GDM1 (cell line): ENCODE data around the gene GALK1.
A peak's percentile ranks its signal among the peaks of the same experiment; 100 is the strongest.
"Not testable (repeated sequence)": the region's sequence is repeated elsewhere in the genome, so short reads cannot be mapped to it uniquely, and the experiment has no call there.

Source experiments
- DNase-seq: peaks from one replicate; lab custom pipeline; 2025; lab: John Stamatoyannopoulos, UW

Gene GALK1

DNA sequence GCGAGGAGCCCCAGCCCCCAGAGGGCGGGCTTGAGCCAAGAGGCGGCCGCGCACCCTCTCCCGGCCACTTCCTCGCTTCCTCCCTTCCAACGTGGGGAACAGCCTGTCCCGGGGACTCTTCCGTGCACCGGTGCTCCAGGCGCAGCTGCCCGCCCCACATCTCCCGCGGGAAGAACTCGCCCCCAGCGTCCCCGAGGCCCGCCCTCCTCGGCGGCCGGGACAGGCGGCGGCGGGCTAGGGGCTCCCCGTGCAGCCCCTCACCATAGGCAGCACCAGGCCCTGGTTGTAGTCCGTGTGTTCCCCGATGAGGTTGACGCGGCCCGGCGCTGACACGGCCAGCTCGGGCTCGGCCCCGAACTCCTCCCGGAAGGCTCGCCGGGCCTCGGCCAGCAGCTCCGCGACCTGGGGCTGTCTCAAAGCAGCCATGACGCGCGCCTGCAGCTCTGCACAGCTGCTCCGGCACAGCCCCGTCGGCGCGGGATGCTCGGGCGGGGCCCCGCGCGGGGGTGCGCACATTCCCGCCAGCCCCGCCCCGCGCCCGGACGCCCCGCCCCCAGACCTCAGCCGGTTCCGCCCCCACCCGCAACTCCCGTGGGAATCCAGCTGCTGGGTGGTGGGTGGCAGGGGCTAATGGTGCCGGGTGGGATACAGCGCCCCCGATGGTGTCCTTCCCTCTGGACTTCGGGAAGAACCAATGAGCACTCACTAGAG is at the start of gene GALK1:
Gene GALK1, minus strand, starts transcription at position 482 of the 711 bp plus-strand sequence. Its CDS starts 56 bp downstream, at position 426.
- peak; percentile 65 for DNase-seq

DNA sequence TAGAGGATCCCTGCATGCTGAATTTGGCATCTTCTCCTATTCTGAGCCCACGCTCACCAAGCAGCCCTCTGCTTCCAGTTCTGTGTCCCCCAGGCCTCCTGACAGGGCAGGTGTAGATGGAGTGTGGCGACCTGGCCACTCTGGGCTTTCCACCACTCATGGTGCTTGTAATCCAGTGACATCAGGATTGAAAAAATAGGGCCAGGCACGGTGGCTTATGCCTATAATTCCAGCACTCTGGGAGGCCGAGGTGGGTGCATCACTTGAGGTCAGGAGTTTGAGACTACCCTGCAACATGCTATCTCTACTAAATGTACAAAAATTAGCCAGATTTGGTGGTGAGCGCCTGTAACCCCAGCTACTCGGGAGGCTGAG is 49.0 kb upstream of the GALK1 start:
- DNase-seq = no peak

GRCh38 chr17:75813081-75814020 is 48.4 kb upstream of the GALK1 start:
- no peak for DNase-seq

DNA sequence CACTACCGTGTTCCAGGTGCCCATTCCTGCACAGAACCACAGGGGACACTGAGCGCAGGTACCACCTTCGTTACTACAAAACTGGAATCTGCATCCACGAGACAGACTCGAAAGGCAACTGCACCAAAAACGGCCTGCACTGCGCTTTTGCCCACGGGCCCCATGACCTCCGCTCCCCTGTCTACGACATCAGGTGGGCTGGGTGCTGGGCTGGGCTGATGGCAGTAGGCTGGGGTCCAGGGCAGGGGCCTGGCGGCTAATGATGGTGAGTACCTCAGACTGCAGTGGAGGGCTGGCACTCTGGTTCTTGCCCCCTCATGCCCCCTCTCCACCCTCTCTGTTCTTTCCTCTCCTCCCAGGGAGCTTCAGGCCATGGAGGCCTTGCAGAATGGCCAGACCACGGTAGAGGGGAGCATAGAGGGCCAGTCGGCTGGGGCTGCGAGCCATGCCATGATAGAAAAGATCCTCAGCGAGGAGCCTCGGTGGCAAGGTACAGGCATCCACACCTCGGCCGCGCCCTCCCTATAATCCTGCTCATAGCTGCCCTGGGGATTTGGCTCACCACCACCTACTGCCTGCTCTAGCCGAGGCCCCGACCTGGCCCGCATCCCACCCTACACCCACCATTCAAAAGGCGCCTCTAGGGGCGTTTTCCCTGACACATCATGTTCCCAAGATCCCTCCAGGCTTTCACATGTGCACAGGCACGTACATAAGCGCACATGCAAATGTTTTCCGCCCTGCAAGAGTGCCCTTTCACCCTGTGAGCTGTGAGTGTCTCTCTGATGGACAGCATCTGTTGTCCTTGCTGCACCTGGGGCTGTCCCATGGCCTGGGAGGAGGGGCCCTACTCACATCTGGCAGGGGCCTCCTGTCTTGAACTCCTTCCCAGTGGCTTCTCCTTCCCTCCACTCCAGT is 47.4 kb upstream of the GALK1 start:
- no peak for DNase-seq

GRCh38 chr17:75811174-75811573 is 46.2 kb upstream of the GALK1 start:
- DNase-seq = no peak

GRCh38 chr17:75810756-75811155 is 45.8 kb upstream of the GALK1 start:
- DNase-seq = not testable (repeated sequence)

- no peak for DNase-seq
Observed at GRCh38 chr17:75810216-75810615, 45.2 kb upstream of the GALK1 start.

- DNase-seq = no peak
Observed at GRCh38 chr17:75809631-75810111, 44.7 kb upstream of the GALK1 start.

- no peak for DNase-seq
Observed at GRCh38 chr17:75808905-75809621, 44.1 kb upstream of the GALK1 start.

- no peak for DNase-seq
Observed at GRCh38 chr17:75808549-75808904, 43.5 kb upstream of the GALK1 start.

DNA sequence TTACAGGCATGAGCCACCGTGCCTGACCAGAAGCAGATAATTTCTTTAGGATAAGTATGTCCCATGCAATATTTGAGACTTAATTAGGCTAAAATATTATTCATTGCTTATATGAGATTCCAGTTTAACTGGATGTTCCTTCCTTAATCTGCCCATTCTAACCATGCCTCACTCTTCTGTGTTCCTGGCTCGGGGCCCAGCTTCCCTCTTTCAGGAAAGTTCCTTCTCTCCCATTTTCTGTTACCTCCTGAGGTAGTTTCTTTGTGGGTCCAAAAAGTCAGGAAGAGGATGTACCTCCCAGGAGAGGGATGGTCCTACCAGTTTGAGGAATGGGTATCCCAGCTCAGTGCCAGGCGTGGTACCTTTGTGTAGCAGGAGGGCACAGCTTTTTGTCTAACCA is 42.9 kb upstream of the GALK1 start:
- DNase-seq = no peak

GRCh38 chr17:75806822-75807500 is 42.0 kb upstream of the GALK1 start:
- no peak for DNase-seq

DNA sequence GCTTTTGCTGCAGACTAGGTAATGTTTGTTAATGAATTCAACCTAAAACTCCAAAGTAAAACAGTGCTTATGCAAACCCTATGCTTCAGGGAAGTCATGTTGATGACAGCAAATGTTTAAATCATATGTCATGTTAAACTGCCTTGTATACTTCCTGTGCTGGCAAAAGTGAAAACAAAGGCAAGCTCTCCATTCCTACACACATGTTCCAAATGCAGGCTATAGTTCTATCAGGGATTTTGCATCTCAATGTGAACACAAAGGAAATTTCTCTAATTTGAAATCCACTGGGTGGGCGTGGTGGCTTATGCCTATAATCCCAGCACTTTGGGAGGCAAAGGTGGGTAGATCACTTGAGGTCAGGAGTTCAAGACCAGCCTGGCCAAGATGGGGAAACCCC is 38.9 kb upstream of the GALK1 start:
- no peak for DNase-seq

GRCh38 chr17:75799402-75799801 is 34.4 kb upstream of the GALK1 start:
- DNase-seq = no peak

DNA sequence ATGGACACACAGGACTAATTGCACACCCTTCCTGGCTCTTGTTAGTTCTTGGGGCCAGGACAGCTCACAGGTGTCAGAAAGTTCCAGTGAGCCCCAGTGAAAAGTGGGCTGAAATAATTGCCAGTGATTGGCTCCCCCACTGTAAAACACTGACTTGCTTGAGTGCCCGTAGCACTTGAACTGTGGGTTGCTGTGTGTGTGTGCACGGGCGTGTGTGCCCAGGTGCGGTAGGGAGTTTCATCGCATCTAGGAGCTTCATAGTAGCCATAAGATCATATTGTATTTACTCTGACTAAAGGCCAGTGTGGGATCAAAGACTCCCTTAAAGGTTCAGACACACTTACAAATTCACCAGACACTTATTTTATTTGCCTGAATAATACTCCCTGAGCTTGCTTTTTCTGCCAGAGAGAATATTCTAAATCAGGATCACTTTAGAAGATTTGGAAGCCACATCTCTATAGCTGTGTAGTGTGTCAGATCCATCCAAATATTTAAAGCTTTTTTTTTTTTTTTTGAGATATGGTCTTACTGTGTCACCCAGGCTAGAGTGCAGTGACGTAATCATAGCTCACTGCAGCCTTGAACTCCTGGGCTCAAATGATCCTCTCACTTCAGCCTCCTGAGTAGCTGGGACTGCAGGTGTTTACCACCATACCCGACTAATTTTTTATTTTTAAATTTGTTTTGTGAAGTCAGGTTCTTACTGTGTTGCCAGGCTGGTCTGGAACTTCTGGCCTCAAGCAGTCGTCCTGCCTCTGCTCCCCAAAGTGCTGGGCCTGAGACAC is 31.0 kb upstream of the GALK1 start:
- no peak for DNase-seq

DNA sequence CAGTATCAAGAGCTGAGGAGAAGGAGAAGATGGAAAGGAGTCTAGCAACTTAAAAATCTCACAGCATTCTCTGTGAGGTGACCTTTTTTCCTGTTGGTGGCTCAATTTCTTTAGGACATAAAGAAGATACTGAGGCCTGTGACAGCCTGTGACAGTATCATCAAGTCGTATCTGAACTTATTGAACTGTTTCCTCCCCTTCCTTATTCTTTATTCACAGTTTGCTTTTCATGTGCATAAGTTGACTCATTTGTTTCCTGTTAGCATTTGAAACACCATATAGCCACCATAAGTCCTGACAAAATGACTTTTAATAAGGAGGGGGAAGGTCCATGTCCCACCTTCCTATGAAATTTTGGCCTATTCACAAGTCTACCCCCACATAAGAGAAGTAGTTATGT is 28.5 kb upstream of the GALK1 start:
- DNase-seq = no peak

DNA sequence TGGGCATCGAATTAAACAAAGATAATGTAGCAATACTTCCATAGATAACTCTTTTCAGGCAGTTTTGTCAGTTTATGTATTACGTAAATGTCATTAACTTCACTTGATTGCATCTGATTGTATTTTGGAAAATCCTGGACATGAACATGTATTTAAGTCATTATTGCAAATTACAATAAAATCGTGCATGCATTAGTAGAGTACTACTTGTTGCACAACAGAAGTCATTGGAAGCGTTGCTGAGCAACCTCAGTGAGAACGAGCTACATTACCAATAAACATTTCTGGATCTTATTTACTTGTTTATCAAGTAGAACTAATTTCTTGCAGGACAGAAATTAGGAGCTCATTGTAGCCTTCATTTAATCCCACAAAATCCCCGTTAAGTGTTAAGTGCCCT is 26.3 kb upstream of the GALK1 start:
- DNase-seq = no peak

- DNase-seq = peak; percentile 95
Observed at GRCh38 chr17:75785016-75785890, 20.3 kb upstream of the GALK1 start.

DNA sequence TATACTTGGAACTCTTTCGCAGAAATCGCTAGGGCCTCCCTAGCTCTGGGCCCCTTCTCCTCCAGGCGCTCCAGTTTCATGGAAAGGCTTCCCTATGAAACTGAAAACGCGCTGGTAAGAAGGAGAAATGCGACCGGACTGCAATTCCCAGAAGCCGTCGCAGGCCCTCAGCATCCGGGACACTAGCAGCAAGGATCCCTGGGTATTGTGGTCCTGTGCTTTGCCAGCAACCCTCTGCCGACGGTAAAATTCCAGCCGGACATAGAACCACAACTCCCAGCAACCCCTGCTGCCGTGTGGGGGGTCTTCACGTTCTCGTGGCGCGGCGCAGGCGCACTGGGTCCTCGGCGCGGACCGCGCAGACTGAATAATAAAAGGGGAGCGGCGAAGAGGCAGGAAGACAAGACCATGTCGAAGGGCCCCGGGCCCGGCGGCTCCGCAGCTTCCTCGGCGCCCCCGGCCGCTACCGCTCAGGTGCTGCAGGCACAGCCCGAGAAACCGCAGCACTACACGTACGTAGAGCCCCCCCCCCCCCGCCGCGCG is 19.6 kb upstream of the GALK1 start, which contains the start of gene UNK:
Gene UNK, plus strand, starts transcription at position 334 of the 543 bp plus-strand sequence. Its CDS starts 75 bp downstream, at position 409.
- DNase-seq = peak; percentile 96
